Ectodermal cell (in vitro differentiated cells): ENCODE measurements around the gene ORMDL2. TPM values are rescaled to one million over a fixed set of nuclear protein-coding genes. Genes with fewer than 3 reads are reported as not detected.

Source experiments
- H3K27ac ChIP-seq: 2 replicates; pipeline ENCODE4 v1.7.0; 2013; ENCODE audit warnings: mild to moderate bottlenecking, low read depth, low read length; ENCODE audit not compliant: insufficient read depth, poor library complexity, severe bottlenecking
- H3K27me3 ChIP-seq: 2 replicates; pipeline ENCODE4 v1.7.0; 2013; ENCODE audit warnings: mild to moderate bottlenecking, low read length; ENCODE audit not compliant: insufficient read depth, control insufficient read depth, poor library complexity, severe bottlenecking
- H3K36me3 ChIP-seq: one replicate; pipeline ENCODE4 v1.7.0; 2013; ENCODE audit warnings: low read length; ENCODE audit not compliant: control insufficient read depth, insufficient read depth
- H3K4me1 ChIP-seq: one replicate; pipeline ENCODE4 v1.7.0; 2013; ENCODE audit warnings: low read length; ENCODE audit not compliant: control insufficient read depth, insufficient read depth
- H3K4me3 ChIP-seq: 2 replicates; pipeline ENCODE4 v1.7.0; 2013; ENCODE audit warnings: low read depth, low read length, control low read depth; ENCODE audit not compliant: insufficient read depth
- H3K9me3 ChIP-seq: 2 replicates; pipeline ENCODE4 v1.7.0; 2013; ENCODE audit warnings: mild to moderate bottlenecking, low read length, moderate library complexity; ENCODE audit not compliant: control insufficient read depth
- WGBS, 2 experiments: methylation state at CpG; one replicate each; pipeline ENCODE4 v1.1.7; 2013; ENCODE audit warnings: missing lambda C conversion rate in 2 of 2; 5-methylcytosine and 5-hydroxymethylcytosine counted together
- polyA plus RNA-seq, 4 experiments: library from polyadenylated mRNA; stranded (reverse); fragments of 50-300 nt; gene quantifications; one replicate each; pipeline ENCODE4 v1.2.3, GENCODE V29; 2013

Gene ORMDL2, protein sequence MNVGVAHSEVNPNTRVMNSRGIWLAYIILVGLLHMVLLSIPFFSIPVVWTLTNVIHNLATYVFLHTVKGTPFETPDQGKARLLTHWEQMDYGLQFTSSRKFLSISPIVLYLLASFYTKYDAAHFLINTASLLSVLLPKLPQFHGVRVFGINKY
- 25.5 TPM for polyA plus RNA-seq (2013, experiment 1 of 4)
- 34.3 TPM for polyA plus RNA-seq (2013, experiment 2 of 4)
- 25.9 TPM for polyA plus RNA-seq (2013, experiment 3 of 4)
- 28.3 TPM for polyA plus RNA-seq (2013, experiment 4 of 4)

DNA sequence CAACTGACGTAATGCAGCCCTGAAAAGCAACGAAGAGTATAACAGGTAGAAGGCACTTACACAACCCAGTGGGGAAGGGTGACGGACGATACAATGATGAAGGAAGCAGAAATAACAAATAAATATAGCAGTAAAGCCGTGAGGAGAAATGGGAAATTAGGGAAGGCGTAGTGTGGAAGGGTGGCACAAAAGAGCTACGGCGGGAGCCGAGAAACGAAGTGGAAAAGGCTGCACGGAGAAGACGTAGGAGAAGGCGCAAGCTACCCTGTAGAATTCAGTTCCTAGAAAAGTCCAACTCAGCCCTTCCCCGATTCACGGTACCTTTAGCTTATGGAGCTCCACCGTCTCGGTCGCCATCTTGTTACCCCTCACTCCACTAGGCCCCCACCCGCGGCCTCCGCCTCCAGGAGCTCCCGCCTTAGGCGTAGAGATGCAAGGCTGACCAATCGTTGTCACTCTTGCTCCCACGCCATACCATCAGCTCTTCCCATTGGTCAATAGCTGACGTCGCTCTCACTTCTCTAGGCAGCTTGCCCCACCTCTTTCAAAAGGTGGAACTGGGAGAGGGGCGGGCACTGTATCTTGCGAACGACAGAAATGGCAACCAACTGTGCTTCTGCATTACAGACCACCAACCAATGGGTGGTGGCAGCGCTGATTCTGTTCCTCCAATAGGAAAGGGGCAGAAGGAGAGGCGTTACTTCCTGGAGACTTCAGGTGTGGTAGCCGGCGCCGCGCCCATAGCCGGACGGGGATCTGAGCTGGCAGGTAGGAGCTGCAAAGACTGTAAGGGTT is at the start of gene ORMDL2, which contains the start of gene SARNP:
Gene ORMDL2, plus strand, starts transcription at position 697 of the 795 bp plus-strand sequence. CDS start 959 bp downstream, outside the sequence.
Gene SARNP, minus strand, starts transcription at position 380 of the 795 bp plus-strand sequence. Its CDS starts 23 bp downstream, at position 357.
- no peaks in the 10 kb centered on the region for H3K27me3 ChIP-seq
- H3K36me3 ChIP-seq, result peaks cover 22% of the 10 kb centered on the region
- no peak within 1 kb of the TSS for H3K27ac ChIP-seq
- H3K9me3 ChIP-seq, result no peaks in the 10 kb centered on the region
- 0% methylated on average over 38 of the region's 38 CpGs for WGBS, 2 experiments
- peaks cover 12% of the 10 kb centered on the region for H3K4me1 ChIP-seq
- H3K4me3 ChIP-seq, result peak within 1 kb of the TSS; percentile 97

DNA sequence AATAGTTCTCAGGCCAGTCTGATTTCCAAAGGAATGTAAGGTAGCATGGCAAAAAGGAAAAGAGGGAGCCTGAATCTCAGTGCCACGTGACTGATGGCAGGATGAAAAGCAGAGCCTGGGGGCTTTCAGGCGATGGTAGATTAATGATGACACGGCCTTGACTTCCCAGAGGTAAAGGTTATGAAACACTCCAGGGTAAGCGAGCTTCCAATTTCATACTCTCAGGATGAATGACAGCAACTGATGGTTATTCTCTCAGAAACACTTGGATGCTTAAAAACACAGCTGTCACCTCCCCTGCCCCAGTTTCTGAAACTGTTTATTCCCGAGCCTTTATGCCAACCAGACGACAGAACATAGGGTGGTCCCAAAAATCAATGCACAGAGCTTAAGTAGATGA is 46.1 kb upstream of the ORMDL2 start:
- no peak overlapping the region for H3K27ac ChIP-seq
- WGBS, 2 experiments, result 95 to 96% methylated on average over 6 of the region's 6 CpGs
- H3K36me3 ChIP-seq, result peaks cover 3% of the 10 kb centered on the region
- H3K27me3 ChIP-seq, result no peaks in the 10 kb centered on the region
- no peak overlapping the region for H3K4me3 ChIP-seq
- no peaks in the 10 kb centered on the region for H3K4me1 ChIP-seq
- no peaks in the 10 kb centered on the region for H3K9me3 ChIP-seq

DNA sequence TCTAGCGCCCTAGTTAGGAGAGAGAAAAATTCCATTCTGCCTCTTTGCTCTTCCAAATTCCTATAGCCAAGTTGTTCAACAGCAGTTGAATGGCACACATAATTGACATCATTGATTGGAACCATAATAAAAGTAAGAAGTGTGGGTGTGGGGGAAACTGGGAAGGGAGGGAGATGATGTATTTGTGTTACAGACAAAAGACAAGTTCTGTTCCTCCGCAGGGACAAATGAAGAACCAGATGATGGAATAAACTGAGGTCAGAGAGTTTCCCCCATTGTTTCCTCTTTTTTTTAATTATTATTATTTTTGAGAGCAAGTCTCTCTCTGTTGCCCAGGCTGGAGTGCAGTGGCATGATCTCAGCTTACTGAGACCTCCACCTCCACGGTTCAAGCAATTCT is 40.0 kb upstream of the ORMDL2 start:
- H3K9me3 ChIP-seq, result no peaks in the 10 kb centered on the region
- no peaks in the 10 kb centered on the region for H3K27me3 ChIP-seq
- 89 to 93% methylated on average over 3 of the region's 3 CpGs for WGBS, 2 experiments
- peaks cover 13% of the 10 kb centered on the region for H3K36me3 ChIP-seq
- no peaks in the 10 kb centered on the region for H3K4me1 ChIP-seq
- no peak overlapping the region for H3K4me3 ChIP-seq
- H3K27ac ChIP-seq, result no peak overlapping the region

DNA sequence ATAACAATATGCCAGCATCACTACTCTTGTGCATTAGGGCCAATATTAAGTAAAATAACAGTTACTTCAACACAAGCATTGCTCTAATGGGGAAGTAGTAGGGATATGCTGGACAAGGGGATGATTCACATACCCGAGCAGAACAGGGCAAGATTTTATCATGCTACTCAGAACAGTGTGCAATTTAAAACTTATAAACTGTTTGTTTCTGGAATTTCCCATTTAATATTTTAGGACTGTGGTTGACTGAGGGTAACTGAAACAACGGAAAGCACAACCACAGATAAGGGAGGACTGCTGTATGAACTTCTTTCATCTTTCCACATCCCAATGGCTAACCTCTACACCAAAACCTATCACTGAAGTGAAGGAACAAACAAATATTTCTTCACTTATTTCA is 37.2 kb upstream of the ORMDL2 start:
- H3K36me3 ChIP-seq, result peaks cover 27% of the 10 kb centered on the region
- WGBS, 2 experiments, result 88 to 94% methylated on average over 2 of the region's 2 CpGs
- no peak overlapping the region for H3K4me3 ChIP-seq
- H3K27ac ChIP-seq, result no peak overlapping the region
- H3K9me3 ChIP-seq, result no peaks in the 10 kb centered on the region
- no peaks in the 10 kb centered on the region for H3K4me1 ChIP-seq
- H3K27me3 ChIP-seq, result no peaks in the 10 kb centered on the region

DNA sequence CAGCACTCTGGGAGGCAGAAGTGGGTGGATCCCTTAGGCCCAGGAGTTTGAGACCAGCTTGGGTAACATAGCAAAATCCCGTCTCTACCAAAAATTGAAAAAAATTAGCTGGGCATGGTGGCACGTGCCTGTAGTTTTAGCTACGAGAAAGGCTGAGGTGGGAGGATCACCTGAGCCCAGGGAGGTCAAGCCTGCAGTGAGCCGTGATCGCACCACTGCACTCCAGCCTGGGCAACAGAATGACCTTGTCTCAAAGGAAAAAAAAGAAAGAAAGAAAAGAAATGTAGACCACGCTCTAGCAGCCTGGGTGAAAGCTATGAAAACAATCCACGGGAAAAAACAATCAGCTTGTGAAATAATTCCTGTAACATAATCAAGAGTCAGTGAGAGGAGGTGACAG is 29.3 kb upstream of the ORMDL2 start:
- Histone ChIP-seq H3K4me1 (no peaks in the 10 kb centered on the region), H3K36me3 (peaks cover 40% of the 10 kb centered on the region), H3K4me3 (no peak overlapping the region), H3K27ac (no peak overlapping the region), H3K27me3 (no peaks in the 10 kb centered on the region), H3K9me3 (no peaks in the 10 kb centered on the region)
- WGBS, 2 experiments, result 93 to 96% methylated on average over 7 of the region's 7 CpGs

DNA sequence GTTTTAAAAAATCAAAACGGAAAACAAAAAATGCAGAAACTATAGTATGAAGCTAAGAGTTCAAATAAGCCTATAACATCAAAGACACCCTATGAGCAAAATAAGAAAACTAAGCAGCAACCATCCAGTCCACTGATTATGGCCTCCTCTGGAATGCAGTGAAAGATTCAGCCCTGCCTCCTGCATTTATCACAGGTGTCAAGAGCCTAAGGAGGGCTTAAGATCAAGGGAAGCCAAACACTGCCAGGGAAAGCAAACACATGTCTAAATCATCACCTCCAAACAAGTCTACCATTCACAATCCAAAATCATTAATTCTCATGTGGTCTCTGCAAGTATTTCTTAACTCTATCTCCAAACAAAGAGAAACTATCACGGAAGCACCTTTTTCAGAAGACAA is 28.7 kb upstream of the ORMDL2 start:
- no peak overlapping the region for H3K4me3 ChIP-seq
- no peaks in the 10 kb centered on the region for H3K9me3 ChIP-seq
- 92% methylated on average over 1 to 2 of the region's 2 CpGs for WGBS, 2 experiments
- H3K27me3 ChIP-seq, result no peaks in the 10 kb centered on the region
- no peaks in the 10 kb centered on the region for H3K4me1 ChIP-seq
- no peak overlapping the region for H3K27ac ChIP-seq
- H3K36me3 ChIP-seq, result peaks cover 41% of the 10 kb centered on the region

DNA sequence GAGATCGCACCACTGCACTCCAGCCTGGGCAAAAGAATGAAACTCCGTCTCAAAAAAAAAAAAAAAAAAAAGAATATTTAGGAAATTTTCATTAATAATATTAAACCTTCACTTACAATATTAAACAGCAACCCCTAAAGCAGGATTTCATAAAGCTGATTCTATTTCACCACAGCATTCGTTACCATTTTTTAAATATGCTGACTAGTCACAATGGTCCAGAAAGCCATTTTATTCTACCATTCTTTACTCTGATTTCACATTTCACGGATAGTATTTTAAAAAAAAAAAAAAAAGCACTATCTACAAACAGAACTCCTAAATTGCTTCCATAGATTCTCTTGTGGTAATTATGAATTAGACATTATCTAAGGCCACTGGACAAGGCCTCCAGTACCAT is 27.9 kb upstream of the ORMDL2 start:
- H3K27me3 ChIP-seq, result no peaks in the 10 kb centered on the region
- 99 to 100% methylated on average over 2 of the region's 4 CpGs for WGBS, 2 experiments
- H3K4me1 ChIP-seq, result no peaks in the 10 kb centered on the region
- H3K4me3 ChIP-seq, result no peak overlapping the region
- no peak overlapping the region for H3K27ac ChIP-seq
- H3K9me3 ChIP-seq, result no peaks in the 10 kb centered on the region
- peaks cover 39% of the 10 kb centered on the region for H3K36me3 ChIP-seq

DNA sequence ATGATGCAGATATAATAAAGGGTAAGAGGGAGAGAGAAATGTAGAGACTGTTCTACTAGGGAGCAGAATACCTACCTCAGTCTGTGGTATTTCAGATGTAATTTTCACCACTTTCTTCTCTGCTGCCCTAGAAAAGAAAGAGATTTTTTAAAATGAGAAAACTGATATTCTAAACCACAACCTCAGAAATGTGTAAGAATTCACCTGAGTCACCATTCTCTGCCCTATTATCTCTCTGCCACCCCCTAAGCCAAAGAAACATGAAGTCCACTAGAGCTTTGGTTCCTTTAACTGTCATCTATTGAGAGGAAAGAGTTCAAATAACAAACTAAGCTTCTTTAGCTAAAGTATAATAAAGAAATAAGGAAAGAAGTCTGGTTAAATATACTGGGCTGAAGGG is 21.9 kb upstream of the ORMDL2 start:
- Histone ChIP-seq H3K9me3 (no peaks in the 10 kb centered on the region), H3K27me3 (no peaks in the 10 kb centered on the region), H3K4me3 (no peak overlapping the region), H3K4me1 (no peaks in the 10 kb centered on the region), H3K27ac (no peak overlapping the region), H3K36me3 (peaks cover 40% of the 10 kb centered on the region)

DNA sequence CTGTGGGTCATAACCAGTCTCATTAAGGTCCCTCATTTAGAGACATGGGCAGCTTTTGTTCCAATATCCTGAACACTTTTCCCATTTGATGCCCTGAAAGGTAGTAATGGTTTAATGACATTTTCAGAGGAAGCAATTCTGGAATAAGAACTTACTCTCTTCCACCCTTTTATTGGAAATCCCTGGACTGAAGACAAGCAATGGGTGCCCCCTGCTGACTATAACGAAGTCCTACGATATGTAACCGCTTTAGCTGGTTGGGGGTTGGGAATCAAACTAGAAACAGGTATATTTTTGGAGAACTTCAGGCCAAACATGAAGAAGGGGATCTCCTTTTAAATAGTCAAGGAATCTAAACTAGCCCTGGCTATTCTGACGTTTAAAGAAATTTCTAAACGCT is 20.8 kb upstream of the ORMDL2 start:
- H3K27ac ChIP-seq, result no peak overlapping the region
- H3K27me3 ChIP-seq, result no peaks in the 10 kb centered on the region
- H3K4me3 ChIP-seq, result no peak overlapping the region
- no peaks in the 10 kb centered on the region for H3K9me3 ChIP-seq
- WGBS, 2 experiments, result 67 to 68% methylated on average over 5 of the region's 5 CpGs
- H3K4me1 ChIP-seq, result no peaks in the 10 kb centered on the region
- peaks cover 47% of the 10 kb centered on the region for H3K36me3 ChIP-seq

DNA sequence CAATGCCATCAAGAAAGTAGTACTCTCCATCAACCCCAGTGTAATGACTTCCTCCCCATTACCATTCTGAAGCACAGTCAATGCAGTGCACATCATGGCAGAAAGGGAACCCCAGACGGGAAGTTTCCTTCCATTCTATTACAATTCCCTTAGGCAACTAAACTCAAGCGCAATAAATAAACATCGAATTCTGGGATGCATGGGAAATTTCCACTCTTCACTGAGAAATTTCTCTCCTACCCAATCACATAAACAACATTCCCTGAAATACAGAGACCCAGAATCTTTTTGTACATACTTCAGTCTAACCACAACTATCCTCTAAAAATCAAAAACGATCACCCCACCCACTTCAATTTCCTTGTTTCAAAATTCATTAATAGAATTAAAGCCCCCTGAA is 20.3 kb upstream of the ORMDL2 start:
- 88 to 94% methylated on average over 4 of the region's 4 CpGs for WGBS, 2 experiments
- no peaks in the 10 kb centered on the region for H3K4me1 ChIP-seq
- no peaks in the 10 kb centered on the region for H3K9me3 ChIP-seq
- H3K36me3 ChIP-seq, result peaks cover 47% of the 10 kb centered on the region
- no peaks in the 10 kb centered on the region for H3K27me3 ChIP-seq
- H3K4me3 ChIP-seq, result no peak overlapping the region
- no peak overlapping the region for H3K27ac ChIP-seq
